Dendritic cell treated with granulocyte-macrophage colony-stimulating factor and Interleukin-4, amounts not matched to agents 40 ng/mL and 50 ng/mL, for 4 days (primary cell): ENCODE measurements around the gene SPIB.
"Not testable (repeated sequence)": the region's sequence is repeated elsewhere in the genome, so short reads cannot be mapped to it uniquely, and the experiment has no call there.

Experiments
- H3K27ac Mint-ChIP-seq: one replicate; pipeline ENCODE4 v1.8.0; 2022; ENCODE audit warnings: mild to moderate bottlenecking, mixed read lengths
- H3K27me3 Mint-ChIP-seq: one replicate; pipeline ENCODE4 v1.8.0; 2022; ENCODE audit warnings: mild to moderate bottlenecking, mixed read lengths
- H3K36me3 Mint-ChIP-seq: one replicate; pipeline ENCODE4 v1.8.0; 2022; ENCODE audit warnings: low read depth, mixed read lengths
- H3K4me1 Mint-ChIP-seq: one replicate; pipeline ENCODE4 v1.8.0; 2022; ENCODE audit warnings: low read depth, mixed read lengths
- H3K4me3 Mint-ChIP-seq: one replicate; pipeline ENCODE4 v1.8.0; 2022; ENCODE audit warnings: mild to moderate bottlenecking, moderate library complexity, mixed read lengths
- H3K9me3 Mint-ChIP-seq: one replicate; pipeline ENCODE4 v1.8.0; 2022; ENCODE audit warnings: mixed read lengths
- intact Hi-C: fragments of 100-400 bp; cut with micrococcal nuclease; formaldehyde crosslinking; loops from one replicate; pipeline ENCODE4 v1.15.0; 2022

SPIB gene

GRCh38 chr19:50432221-50433028, 13.7 kb downstream of the SPIB start, which contains the start of gene MYBPC2:
TSS of gene MYBPC2 (plus strand) at chr19:50432892. CDS start at chr19:50432954, 62 bp downstream.
- H3K27me3 Mint-ChIP-seq, result peaks cover 35% of the 10 kb centered on the region
- peaks cover 59% of the 10 kb centered on the region for H3K4me1 Mint-ChIP-seq
- H3K4me3 Mint-ChIP-seq, result peak within 1 kb of the TSS; percentile 80
- peak within 1 kb of the TSS; percentile 99 for H3K27ac Mint-ChIP-seq
- H3K9me3 Mint-ChIP-seq, result no peaks in the 10 kb centered on the region
- intact Hi-C loops, result no loop called here
- H3K36me3 Mint-ChIP-seq, result peaks cover 6% of the 10 kb centered on the region

DNA sequence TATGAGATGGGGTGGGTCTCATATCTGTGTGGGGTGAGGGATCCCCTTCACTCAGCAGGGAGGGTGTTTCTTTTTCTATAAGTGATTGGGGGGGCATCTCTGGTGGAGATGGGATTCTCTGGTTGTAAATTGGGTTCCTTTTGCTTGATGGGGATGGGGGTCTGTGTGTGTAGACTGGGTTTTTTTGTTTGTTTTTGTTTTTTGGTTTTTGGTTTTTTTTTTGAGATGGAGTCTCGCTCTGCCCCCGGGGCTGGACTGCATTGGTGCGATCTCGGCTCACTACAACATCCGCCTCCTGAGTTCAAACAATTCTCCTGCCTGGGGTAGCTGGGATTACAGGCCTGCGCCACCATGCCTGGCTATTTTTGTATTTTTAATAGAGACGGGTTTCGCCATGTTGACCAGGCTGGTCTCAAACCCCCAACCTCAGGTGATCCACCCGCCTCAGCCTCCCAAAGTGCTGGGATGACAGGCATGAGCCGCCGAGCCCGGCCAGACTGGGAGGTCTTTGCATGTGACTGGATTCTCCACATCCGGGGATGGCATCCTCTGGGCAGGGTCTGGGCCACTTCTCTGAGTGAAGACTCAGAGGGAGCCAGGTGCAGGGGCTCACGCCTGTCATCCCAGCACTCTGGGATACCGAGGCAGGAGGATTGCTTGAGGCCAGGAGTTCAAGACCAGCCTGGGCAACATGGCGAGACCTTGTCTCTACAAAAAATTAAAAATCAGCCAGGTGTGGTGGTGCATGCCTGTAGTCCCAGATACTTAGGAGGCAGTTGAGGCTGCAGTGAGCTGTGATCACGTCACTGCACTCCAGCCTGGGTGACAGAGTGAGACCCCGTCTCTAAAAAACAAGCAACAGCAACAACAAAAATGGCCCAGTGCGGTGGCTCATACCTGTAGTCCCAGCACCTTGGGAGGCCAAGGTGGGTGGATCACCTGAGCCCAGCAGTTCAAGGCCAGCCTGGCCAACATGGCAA, 14.8 kb downstream of the SPIB start:
- H3K4me1 Mint-ChIP-seq, result peaks cover 53% of the 10 kb centered on the region
- no peaks in the 10 kb centered on the region for H3K9me3 Mint-ChIP-seq
- H3K36me3 Mint-ChIP-seq, result peaks cover 6% of the 10 kb centered on the region
- H3K27ac Mint-ChIP-seq, result peak overlapping the region; percentile 99
- peaks cover 41% of the 10 kb centered on the region for H3K27me3 Mint-ChIP-seq
- intact Hi-C loops, result no loop called here
- peak overlapping the region; percentile 57 for H3K4me3 Mint-ChIP-seq

DNA sequence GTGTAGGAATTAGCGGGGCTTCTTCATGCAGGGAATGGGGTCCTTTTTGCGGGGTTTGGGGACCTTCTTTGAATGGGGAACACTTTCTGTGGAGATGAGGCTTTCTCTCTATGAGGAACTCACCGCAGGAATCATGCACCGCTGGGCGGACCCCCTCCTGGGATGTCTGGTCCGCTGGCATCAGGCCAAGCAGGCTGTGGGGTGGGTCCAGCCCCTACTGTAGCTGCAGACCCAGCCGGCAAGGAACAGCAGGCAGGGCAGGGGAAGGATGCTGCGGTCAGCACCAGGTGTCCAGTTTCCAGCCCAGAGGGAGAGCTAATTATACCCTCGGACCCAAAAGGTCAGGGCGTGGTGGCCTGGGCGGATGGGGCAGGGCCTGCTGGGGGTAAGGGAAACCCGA, 15.8 kb downstream of the SPIB start:
- Mint-ChIP-seq H3K4me3 (no peak overlapping the region), H3K27ac (no peak overlapping the region), H3K27me3 (peaks cover 47% of the 10 kb centered on the region), H3K4me1 (peaks cover 43% of the 10 kb centered on the region), H3K36me3 (peaks cover 6% of the 10 kb centered on the region), H3K9me3 (no peaks in the 10 kb centered on the region)
- intact Hi-C loops, result no loop called here

GRCh38 chr19:50435221-50435620, 16.5 kb downstream of the SPIB start:
- peaks cover 51% of the 10 kb centered on the region for H3K27me3 Mint-ChIP-seq
- no peak overlapping the region for H3K27ac Mint-ChIP-seq
- H3K4me3 Mint-ChIP-seq, result no peak overlapping the region
- no peaks in the 10 kb centered on the region for H3K9me3 Mint-ChIP-seq
- intact Hi-C loops, result no loop called here
- peaks cover 6% of the 10 kb centered on the region for H3K36me3 Mint-ChIP-seq
- peaks cover 36% of the 10 kb centered on the region for H3K4me1 Mint-ChIP-seq

GRCh38 chr19:50435627-50436026, 16.9 kb downstream of the SPIB start:
- Mint-ChIP-seq H3K27me3 (peaks cover 53% of the 10 kb centered on the region), H3K27ac (no peak overlapping the region), H3K4me1 (peaks cover 32% of the 10 kb centered on the region), H3K36me3 (peaks cover 6% of the 10 kb centered on the region), H3K4me3 (no peak overlapping the region), H3K9me3 (no peaks in the 10 kb centered on the region)
- intact Hi-C loops, result no loop called here

- Mint-ChIP-seq H3K27me3 (peaks cover 48% of the 10 kb centered on the region), H3K27ac (no peak overlapping the region), H3K36me3 (no peaks in the 10 kb centered on the region), H3K9me3 (no peaks in the 10 kb centered on the region), H3K4me3 (no peak overlapping the region), H3K4me1 (peaks cover 14% of the 10 kb centered on the region)
- intact Hi-C loops, result no loop called here
Measured at GRCh38 chr19:50437862-50438449, 19.2 kb downstream of the SPIB start.

- H3K4me3 Mint-ChIP-seq, intact Hi-C loops, H3K27ac Mint-ChIP-seq, H3K9me3 Mint-ChIP-seq, H3K36me3 Mint-ChIP-seq, H3K4me1 Mint-ChIP-seq: not testable (repeated sequence)
- H3K27me3 Mint-ChIP-seq, result peaks cover 42% of the 10 kb centered on the region
Measured at GRCh38 chr19:50439130-50439529, 20.4 kb downstream of the SPIB start.

DNA sequence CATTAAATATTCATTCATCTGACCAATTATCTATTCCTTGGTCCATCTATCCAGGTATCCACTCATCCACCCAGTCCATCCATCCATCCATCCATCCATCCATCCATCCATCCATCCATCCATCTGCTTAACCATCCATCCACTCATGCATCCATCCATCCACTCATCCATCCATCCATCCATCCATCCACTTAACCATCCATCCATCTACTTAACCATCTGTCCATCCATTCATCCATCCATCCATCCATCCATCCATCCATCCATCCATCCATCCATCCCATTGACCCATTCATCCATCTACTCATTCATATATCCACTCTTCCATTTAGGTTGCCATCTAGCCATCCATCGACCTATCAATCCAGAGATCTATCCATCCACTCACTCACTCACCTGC, 25.3 kb downstream of the SPIB start:
- Mint-ChIP-seq H3K9me3 (no peaks in the 10 kb centered on the region), H3K4me1 (no peaks in the 10 kb centered on the region), H3K4me3 (no peak overlapping the region), H3K36me3 (no peaks in the 10 kb centered on the region), H3K27me3 (peaks cover 22% of the 10 kb centered on the region), H3K27ac (no peak overlapping the region)
- intact Hi-C loops, result no loop called here

DNA sequence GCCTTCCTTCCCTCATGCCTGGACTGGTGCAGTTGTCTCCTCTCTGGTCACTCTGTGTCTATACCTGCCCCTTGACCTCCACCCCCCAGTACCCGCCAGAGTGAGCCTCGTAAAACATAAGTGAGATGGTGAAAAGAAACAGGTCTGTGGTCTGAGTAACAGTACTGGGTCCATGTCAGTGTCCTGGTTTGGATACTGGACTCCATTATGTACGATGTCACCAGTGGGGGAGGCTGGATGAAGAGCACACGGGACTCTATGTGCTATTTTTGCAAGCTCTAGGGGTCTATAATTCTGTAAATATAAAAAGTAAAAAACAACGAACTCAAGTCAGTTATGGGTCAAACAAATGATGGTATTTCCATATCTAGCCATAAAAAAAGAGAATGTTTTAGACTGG, 28.3 kb downstream of the SPIB start:
- no peaks in the 10 kb centered on the region for H3K36me3 Mint-ChIP-seq
- H3K4me1 Mint-ChIP-seq, result no peaks in the 10 kb centered on the region
- no peaks in the 10 kb centered on the region for H3K9me3 Mint-ChIP-seq

GRCh38 chr19:50447750-50448149, 29.0 kb downstream of the SPIB start:
- H3K9me3 Mint-ChIP-seq, result no peaks in the 10 kb centered on the region
- peaks cover 31% of the 10 kb centered on the region for H3K27me3 Mint-ChIP-seq
- intact Hi-C loops, result no loop called here
- H3K4me1 Mint-ChIP-seq, result no peaks in the 10 kb centered on the region
- H3K36me3 Mint-ChIP-seq, result no peaks in the 10 kb centered on the region
- no peak overlapping the region for H3K27ac Mint-ChIP-seq
- no peak overlapping the region for H3K4me3 Mint-ChIP-seq

More for the DNA sequence above, 28.3 kb downstream of the SPIB start:
- no peak overlapping the region for H3K4me3 Mint-ChIP-seq
- intact Hi-C loops, result no loop called here
- no peak overlapping the region for H3K27ac Mint-ChIP-seq
- peaks cover 29% of the 10 kb centered on the region for H3K27me3 Mint-ChIP-seq

- Mint-ChIP-seq H3K36me3 (no peaks in the 10 kb centered on the region), H3K4me1 (no peaks in the 10 kb centered on the region), H3K27me3 (peaks cover 27% of the 10 kb centered on the region), H3K9me3 (no peaks in the 10 kb centered on the region), H3K27ac (no peak overlapping the region), H3K4me3 (no peak overlapping the region)
- intact Hi-C loops, result no loop called here
Measured at GRCh38 chr19:50449236-50449899, 30.6 kb downstream of the SPIB start.

DNA sequence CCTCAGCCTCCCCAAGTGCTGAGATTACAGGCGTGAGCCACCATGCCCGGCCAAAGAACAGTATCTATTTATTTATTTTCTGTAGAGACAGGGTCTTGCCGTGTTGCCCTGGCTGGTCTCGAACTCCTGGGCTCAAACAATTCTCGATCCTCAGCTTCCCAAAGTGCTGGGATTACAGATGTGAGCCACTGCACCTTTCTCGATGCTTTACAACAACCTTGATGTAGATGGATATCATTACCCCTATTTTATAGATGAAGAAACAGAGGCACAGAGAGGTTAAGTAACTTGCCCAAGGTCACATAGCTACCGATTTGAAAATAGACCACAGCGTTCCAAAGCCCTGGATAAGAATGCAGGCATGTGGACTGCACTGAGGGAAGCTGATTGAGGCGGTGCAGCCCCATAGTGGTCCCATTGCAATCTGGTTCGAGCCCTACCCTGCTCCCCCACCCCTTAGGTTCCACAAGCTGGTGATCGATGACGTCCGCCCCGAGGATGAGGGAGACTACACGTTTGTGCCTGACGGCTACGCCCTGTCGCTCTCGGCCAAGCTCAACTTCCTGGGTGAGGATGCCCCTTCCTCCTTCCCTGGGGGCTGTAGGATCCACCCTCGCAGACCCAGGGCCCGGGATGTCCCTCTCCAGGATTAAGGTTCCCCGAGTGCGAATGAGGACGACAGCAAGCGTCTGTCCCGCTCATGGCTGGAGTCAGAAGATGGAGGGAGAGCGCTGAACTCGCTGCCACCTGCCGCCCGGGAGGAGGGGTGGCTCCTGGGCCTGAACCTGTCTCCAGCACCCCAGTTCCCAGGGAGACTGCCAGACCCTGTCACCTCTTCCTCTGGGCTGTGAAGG, 31.9 kb downstream of the SPIB start:
- no peaks in the 10 kb centered on the region for H3K36me3 Mint-ChIP-seq
- H3K9me3 Mint-ChIP-seq, result no peaks in the 10 kb centered on the region
- peaks cover 29% of the 10 kb centered on the region for H3K27me3 Mint-ChIP-seq
- H3K27ac Mint-ChIP-seq, result no peak overlapping the region
- no peaks in the 10 kb centered on the region for H3K4me1 Mint-ChIP-seq
- intact Hi-C loops, result no loop called here
- no peak overlapping the region for H3K4me3 Mint-ChIP-seq

DNA sequence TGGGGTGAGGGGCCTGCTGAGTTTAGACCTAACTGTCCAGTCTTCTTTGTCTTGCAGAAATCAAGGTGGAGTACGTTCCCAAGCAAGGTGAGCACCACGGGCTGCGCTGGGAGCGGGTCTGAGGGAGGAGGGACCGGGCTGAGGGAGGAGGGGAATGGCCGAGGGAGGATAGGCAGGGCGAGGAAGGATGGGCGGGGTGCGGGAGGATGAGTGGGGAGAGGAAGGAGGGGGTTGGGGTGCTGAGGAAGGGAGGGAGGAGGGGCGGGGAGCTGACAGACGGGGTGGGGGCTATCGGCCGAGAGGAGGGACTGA, 32.4 kb downstream of the SPIB start:
- Mint-ChIP-seq H3K9me3 (no peaks in the 10 kb centered on the region), H3K27ac (no peak overlapping the region), H3K4me1 (no peaks in the 10 kb centered on the region), H3K36me3 (no peaks in the 10 kb centered on the region), H3K27me3 (peaks cover 32% of the 10 kb centered on the region), H3K4me3 (no peak overlapping the region)
- intact Hi-C loops, result no loop called here
